HUES64 (cell line): ENCODE measurements around the gene SERINC5.
A peak's percentile ranks its signal among the peaks of the same experiment; 100 is the strongest.
"Not testable (repeated sequence)": the region's sequence is repeated elsewhere in the genome, so short reads cannot be mapped to it uniquely, and the experiment has no call there.

Source experiments
- H3K27ac ChIP-seq: 2 replicates; pipeline ENCODE4 v1.7.0; 2013; ENCODE audit warnings: low read depth, low read length, inconsistent platforms
- H3K27me3 ChIP-seq: 2 replicates; pipeline ENCODE4 v1.6.1; 2013; ENCODE audit warnings: mild to moderate bottlenecking, low read length; ENCODE audit not compliant: insufficient read depth
- H3K36me3 ChIP-seq: 2 replicates; pipeline ENCODE4 v1.6.1; 2013; ENCODE audit warnings: mild to moderate bottlenecking, low read length; ENCODE audit not compliant: insufficient read depth
- H3K4me1 ChIP-seq: 2 replicates; pipeline ENCODE4 v1.6.1; 2013; ENCODE audit warnings: mild to moderate bottlenecking, low read length, moderate library complexity; ENCODE audit not compliant: insufficient read depth
- H3K4me3 ChIP-seq: 2 replicates; pipeline ENCODE4 v1.5.1; 2013; ENCODE audit warnings: mild to moderate bottlenecking, low read length, moderate library complexity
- H3K9ac ChIP-seq: 2 replicates; pipeline ENCODE4 v1.6.1; 2013; ENCODE audit warnings: mild to moderate bottlenecking, low read depth, low read length
- H3K9me3 ChIP-seq: 2 replicates; pipeline ENCODE4 v1.6.1; 2013; ENCODE audit warnings: low read depth, low read length; ENCODE audit not compliant: insufficient read depth
- WGBS: fragments of 150-250, 120-280 bp; methylation state at CpG from one replicate; pipeline ENCODE4 v1.1.7; 2013; ENCODE audit warnings: missing lambda C conversion rate; 5-methylcytosine and 5-hydroxymethylcytosine counted together

Gene SERINC5

GRCh38 chr5:80212171-80212667 lies 43.6 kb downstream of the SERINC5 start:
- H3K27me3 ChIP-seq, result no peaks in the 10 kb centered on the region
- H3K36me3 ChIP-seq, result peaks cover 5% of the 10 kb centered on the region; the same call in 1 of the 2 replicates
- peaks cover 18% of the 10 kb centered on the region for H3K4me1 ChIP-seq
- H3K9me3 ChIP-seq, result no peaks in the 10 kb centered on the region
- no peak overlapping the region for H3K9ac ChIP-seq
- no peak overlapping the region for H3K4me3 ChIP-seq
- WGBS, result 100% methylated on average over 2 of the region's 2 CpGs
- H3K27ac ChIP-seq, result no peak overlapping the region

DNA sequence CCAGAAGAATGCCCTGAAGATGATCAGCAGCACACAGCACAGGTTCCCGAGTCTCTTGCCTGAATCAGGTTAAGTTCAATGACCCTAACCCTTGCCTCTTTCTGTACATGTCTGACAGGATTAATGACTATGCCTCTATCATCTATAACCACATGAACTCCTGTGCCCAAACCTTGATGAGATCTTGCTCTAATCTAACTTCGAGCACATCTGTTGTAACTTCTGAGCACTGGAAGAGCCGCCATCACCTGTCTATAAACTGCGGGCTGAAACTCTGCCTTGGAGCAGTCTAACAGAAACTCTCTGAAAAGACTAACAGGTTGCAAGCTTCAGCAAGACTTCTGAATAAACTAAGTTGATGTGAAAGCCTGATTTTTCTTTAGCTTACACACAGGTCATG lies 44.5 kb downstream of the SERINC5 start:
- H3K9me3 ChIP-seq, result no peaks in the 10 kb centered on the region
- peaks cover 17% of the 10 kb centered on the region for H3K4me1 ChIP-seq
- peaks cover 5% of the 10 kb centered on the region; the same call in 1 of the 2 replicates for H3K36me3 ChIP-seq
- no peak overlapping the region for H3K4me3 ChIP-seq
- H3K9ac ChIP-seq, result no peak overlapping the region
- no peaks in the 10 kb centered on the region for H3K27me3 ChIP-seq
- H3K27ac ChIP-seq, result no peak overlapping the region
- WGBS, result 94% methylated on average over 4 of the region's 4 CpGs

GRCh38 chr5:80210014-80210413 lies 45.8 kb downstream of the SERINC5 start:
- Histone ChIP-seq H3K9me3 (no peaks in the 10 kb centered on the region), H3K36me3 (peaks cover 10% of the 10 kb centered on the region; the same call in 1 of the 2 replicates), H3K27ac (no peak overlapping the region), H3K27me3 (no peaks in the 10 kb centered on the region), H3K4me1 (peaks cover 17% of the 10 kb centered on the region), H3K4me3 (no peak overlapping the region), H3K9ac (no peak overlapping the region)
- WGBS, result 94% methylated on average over 6 of the region's 6 CpGs

DNA sequence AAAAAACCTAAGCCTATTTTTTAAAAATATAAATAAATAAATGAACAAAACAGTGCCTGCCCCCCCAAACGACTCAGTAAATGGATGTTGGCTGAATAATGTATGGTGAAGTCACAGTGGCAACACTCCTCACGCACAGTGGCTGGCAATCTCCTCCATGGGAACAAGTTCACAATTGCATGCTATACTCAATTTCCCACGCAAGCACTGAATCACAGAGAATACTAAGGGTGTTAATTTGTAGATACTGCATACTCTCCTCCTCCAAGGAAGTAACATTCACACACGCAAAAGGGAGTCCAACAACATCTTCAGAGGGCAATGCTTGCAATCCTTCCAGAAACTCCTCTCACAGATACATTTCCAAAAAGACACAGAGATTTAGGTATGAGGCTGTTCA lies 47.5 kb downstream of the SERINC5 start:
- Histone ChIP-seq H3K9me3 (no peaks in the 10 kb centered on the region), H3K27me3 (no peaks in the 10 kb centered on the region), H3K4me1 (peaks cover 17% of the 10 kb centered on the region), H3K9ac (no peak overlapping the region), H3K4me3 (no peak overlapping the region), H3K36me3 (peaks cover 20% of the 10 kb centered on the region), H3K27ac (no peak overlapping the region)
- 81% methylated on average over 3 of the region's 4 CpGs for WGBS

DNA sequence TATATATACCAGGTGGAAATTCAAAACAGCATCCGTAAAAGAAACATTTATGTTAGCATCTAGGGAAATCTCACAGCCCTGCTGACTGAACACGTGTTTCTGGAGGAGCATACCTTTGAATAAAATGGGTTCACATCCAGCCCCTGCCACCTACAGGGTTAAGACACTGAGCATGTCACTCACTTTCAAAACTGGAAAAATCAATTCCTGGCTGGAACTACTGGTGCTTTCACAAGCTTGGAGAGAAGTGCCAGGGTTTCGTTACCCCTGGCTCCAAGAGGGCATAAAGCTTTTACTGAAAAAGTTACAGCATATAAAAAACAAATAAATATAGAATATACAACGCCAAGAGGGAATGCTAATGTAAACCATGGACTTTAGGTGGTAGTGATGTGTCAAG lies 48.0 kb downstream of the SERINC5 start:
- peaks cover 25% of the 10 kb centered on the region for H3K36me3 ChIP-seq
- peaks cover 17% of the 10 kb centered on the region for H3K4me1 ChIP-seq
- 98% methylated on average over 4 of the region's 4 CpGs for WGBS
- no peak overlapping the region for H3K9ac ChIP-seq
- H3K4me3 ChIP-seq, result no peak overlapping the region
- no peaks in the 10 kb centered on the region for H3K9me3 ChIP-seq
- H3K27me3 ChIP-seq, result no peaks in the 10 kb centered on the region
- no peak overlapping the region for H3K27ac ChIP-seq

GRCh38 chr5:80206282-80206681 lies 49.6 kb downstream of the SERINC5 start:
- Histone ChIP-seq H3K4me3 (no peak overlapping the region), H3K4me1 (peaks cover 12% of the 10 kb centered on the region), H3K9ac (no peak overlapping the region), H3K36me3 (peaks cover 38% of the 10 kb centered on the region), H3K27ac (no peak overlapping the region), H3K9me3 (no peaks in the 10 kb centered on the region), H3K27me3 (no peaks in the 10 kb centered on the region)
- 94% methylated on average over 4 of the region's 4 CpGs for WGBS

DNA sequence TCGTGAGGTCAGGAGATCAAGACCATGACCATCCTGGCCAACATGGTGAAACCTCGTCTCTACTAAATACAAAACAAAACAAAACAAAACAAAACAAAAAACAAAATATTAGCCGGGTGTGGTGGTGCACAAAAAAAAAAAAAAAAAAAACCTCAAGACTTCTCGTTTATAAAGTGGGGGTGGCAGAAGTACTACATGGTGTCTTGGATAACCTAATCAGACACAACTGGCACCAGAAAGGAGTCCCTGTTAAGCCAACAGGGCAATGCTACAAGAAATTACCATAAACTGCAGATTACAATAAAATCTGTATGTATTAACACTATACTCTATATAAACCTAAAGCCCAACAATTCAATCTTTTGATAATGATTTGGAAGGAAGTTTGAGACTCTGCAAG lies 50.0 kb downstream of the SERINC5 start:
- Histone ChIP-seq H3K4me1 (peaks cover 7% of the 10 kb centered on the region), H3K27me3 (no peaks in the 10 kb centered on the region), H3K4me3 (no peak overlapping the region), H3K9me3 (no peaks in the 10 kb centered on the region), H3K9ac (no peak overlapping the region), H3K27ac (no peak overlapping the region), H3K36me3 (peaks cover 43% of the 10 kb centered on the region)
- WGBS, result 97% methylated on average over 3 of the region's 4 CpGs

GRCh38 chr5:80204808-80205614 lies 50.8 kb downstream of the SERINC5 start:
- H3K9ac ChIP-seq, result no peak overlapping the region
- WGBS, result 83% methylated on average over 8 of the region's 10 CpGs
- H3K27ac ChIP-seq, result peak overlapping the region; percentile 28; the same call in 1 of the 2 replicates
- peaks cover 43% of the 10 kb centered on the region for H3K36me3 ChIP-seq
- no peaks in the 10 kb centered on the region for H3K9me3 ChIP-seq
- no peak overlapping the region for H3K4me3 ChIP-seq
- no peaks in the 10 kb centered on the region; the same call in 1 of the 2 replicates for H3K4me1 ChIP-seq
- no peaks in the 10 kb centered on the region for H3K27me3 ChIP-seq

DNA sequence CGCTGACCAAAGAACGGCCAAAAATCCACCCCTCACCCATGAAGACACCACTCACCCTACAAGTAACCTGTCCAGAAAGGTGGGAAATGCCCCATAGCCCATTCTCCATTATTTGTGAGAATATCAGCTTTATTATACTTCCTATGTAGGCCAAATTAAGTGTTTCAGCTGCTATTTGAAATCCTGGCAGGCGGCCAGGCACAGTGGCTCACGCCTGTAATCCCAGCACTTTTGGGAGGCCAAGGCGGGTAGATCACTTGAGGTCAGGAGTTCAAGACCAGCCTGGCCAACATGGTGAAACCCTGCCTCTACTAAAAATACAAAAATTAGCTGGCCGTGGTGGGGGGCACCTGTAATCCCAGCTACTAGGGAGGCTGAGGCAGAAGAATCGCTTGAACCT lies 54.1 kb downstream of the SERINC5 start:
- WGBS, result 95% methylated on average over 7 of the region's 7 CpGs

DNA sequence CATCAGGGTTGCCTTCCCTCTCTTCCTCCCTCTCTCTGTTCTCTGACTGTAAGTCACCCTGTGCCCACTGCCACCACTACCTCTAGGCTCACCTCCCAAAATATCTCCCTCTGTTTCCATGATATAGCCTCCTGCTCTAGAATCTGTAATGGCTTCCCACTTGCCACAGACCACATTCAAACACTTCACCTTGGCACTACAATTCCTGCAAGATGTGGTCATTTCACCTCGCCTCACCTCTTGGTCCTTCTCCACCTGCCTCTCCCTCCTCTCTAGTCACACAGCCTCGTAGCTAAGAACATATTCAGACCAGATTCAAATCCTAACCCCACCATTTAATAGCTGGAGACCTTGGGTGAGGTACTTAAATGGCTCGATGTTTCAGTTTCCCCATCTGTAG lies 56.9 kb downstream of the SERINC5 start:
- WGBS, result 92% methylated on average over 3 of the region's 3 CpGs
- no peak overlapping the region for H3K27ac ChIP-seq
- peaks cover 14% of the 10 kb centered on the region for H3K4me1 ChIP-seq
- peaks cover 50% of the 10 kb centered on the region for H3K36me3 ChIP-seq
- no peaks in the 10 kb centered on the region for H3K27me3 ChIP-seq
- H3K4me3 ChIP-seq, result no peak overlapping the region
- no peak overlapping the region for H3K9ac ChIP-seq
- no peaks in the 10 kb centered on the region for H3K9me3 ChIP-seq

More for the DNA sequence above, 54.1 kb downstream of the SERINC5 start:
- H3K9me3 ChIP-seq, H3K4me1 ChIP-seq, H3K9ac ChIP-seq, H3K4me3 ChIP-seq, H3K27ac ChIP-seq, H3K27me3 ChIP-seq: not testable (repeated sequence)
- peaks cover 61% of the 10 kb centered on the region for H3K36me3 ChIP-seq

DNA sequence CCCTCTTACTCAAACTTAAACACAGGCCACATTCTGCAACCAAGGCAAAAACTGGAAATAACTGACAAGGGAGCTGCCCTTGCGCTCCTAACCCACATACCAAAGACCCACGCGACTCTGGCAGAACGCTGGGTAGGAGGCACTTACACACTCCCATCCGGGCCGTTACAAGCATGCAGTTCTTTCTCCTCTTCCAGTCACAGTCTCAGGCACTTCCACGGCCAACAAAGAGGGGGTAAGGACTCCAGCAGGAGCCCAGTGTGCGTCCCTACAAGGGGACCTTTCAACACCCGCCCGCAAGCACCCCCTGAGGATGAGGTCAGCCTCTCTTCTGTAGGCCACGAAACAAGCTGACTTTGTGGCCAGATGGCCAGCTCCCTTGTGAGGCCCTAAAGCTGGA lies 57.4 kb downstream of the SERINC5 start:
- 95% methylated on average over 11 of the region's 11 CpGs for WGBS
- Histone ChIP-seq H3K36me3 (peaks cover 46% of the 10 kb centered on the region), H3K9ac (no peak overlapping the region)

More for the DNA sequence above, 57.4 kb downstream of the SERINC5 start:
- H3K4me3 ChIP-seq, result no peak overlapping the region
- H3K9me3 ChIP-seq, result no peaks in the 10 kb centered on the region
- no peak overlapping the region for H3K27ac ChIP-seq
- H3K4me1 ChIP-seq, result peaks cover 19% of the 10 kb centered on the region
- no peaks in the 10 kb centered on the region for H3K27me3 ChIP-seq
